Brain microvascular endothelial cell (primary cell): ENCODE data around the gene PLS1.

ENCODE experiments used
- DNase-seq: peaks from one replicate; pipeline ENCODE4 v3.0.0-alpha.2; 2020
- H3K27ac ChIP-seq: fragments of 250-450 bp; sonication (Bioruptor Pico); 2 replicates; pipeline ENCODE4 v1.5.1; 2020; ENCODE audit warnings: mild to moderate bottlenecking, moderate library complexity
- H3K27me3 ChIP-seq: fragments of 250-450 bp; sonication (Bioruptor Pico); replicated peaks from 2 replicates; pipeline ENCODE4 v1.5.1; 2020; ENCODE audit warnings: mild to moderate bottlenecking
- H3K36me3 ChIP-seq: fragments of 250-450 bp; sonication (Bioruptor Pico); replicated peaks from 2 replicates; pipeline ENCODE4 v1.5.1; 2020; ENCODE audit warnings: mild to moderate bottlenecking
- H3K4me3 ChIP-seq: 2 replicates; pipeline ENCODE4 v1.5.1; 2011; ENCODE audit warnings: low read depth, mild to moderate bottlenecking, control low read depth, low read length, moderate library complexity
- in situ Hi-C: cut with HindIII; loops from 2 replicates; pipeline ENCODE4 v1.10.0; 2017; ENCODE audit warnings: low sequenced_read_pairs, low pct_ligation_motif_present
- TF ChIP-seq, protein P1 (sequence below): IDR thresholded peaks from 2 replicates; pipeline ENCODE4 v1.5.1; 2011; ENCODE audit warnings: low read depth, mild to moderate bottlenecking, moderate library complexity, low read length, control low read depth, inconsistent platforms; ENCODE audit errors: missing control alignments

Gene PLS1

GRCh38 chr3:142636664-142637063 lies 40.5 kb downstream of the PLS1 start:
- TF ChIP-seq, protein P1, sequence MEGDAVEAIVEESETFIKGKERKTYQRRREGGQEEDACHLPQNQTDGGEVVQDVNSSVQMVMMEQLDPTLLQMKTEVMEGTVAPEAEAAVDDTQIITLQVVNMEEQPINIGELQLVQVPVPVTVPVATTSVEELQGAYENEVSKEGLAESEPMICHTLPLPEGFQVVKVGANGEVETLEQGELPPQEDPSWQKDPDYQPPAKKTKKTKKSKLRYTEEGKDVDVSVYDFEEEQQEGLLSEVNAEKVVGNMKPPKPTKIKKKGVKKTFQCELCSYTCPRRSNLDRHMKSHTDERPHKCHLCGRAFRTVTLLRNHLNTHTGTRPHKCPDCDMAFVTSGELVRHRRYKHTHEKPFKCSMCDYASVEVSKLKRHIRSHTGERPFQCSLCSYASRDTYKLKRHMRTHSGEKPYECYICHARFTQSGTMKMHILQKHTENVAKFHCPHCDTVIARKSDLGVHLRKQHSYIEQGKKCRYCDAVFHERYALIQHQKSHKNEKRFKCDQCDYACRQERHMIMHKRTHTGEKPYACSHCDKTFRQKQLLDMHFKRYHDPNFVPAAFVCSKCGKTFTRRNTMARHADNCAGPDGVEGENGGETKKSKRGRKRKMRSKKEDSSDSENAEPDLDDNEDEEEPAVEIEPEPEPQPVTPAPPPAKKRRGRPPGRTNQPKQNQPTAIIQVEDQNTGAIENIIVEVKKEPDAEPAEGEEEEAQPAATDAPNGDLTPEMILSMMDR: no peak
- H3K27ac ChIP-seq: no peak overlapping the region
- H3K27me3 ChIP-seq: no peaks in the 10 kb centered on the region
- no peak for DNase-seq
- no peaks in the 10 kb centered on the region for H3K36me3 ChIP-seq
- in situ Hi-C loops: no loop called here
- H3K4me3 ChIP-seq: no peak overlapping the region

GRCh38 chr3:142638291-142638690 lies 42.1 kb downstream of the PLS1 start:
- H3K27me3 ChIP-seq: no peaks in the 10 kb centered on the region
- TF ChIP-seq, protein P1: no peak
- no peak overlapping the region for H3K4me3 ChIP-seq
- H3K27ac ChIP-seq: no peak overlapping the region
- H3K36me3 ChIP-seq: no peaks in the 10 kb centered on the region
- no peak for DNase-seq
- in situ Hi-C loops: no loop called here

DNA sequence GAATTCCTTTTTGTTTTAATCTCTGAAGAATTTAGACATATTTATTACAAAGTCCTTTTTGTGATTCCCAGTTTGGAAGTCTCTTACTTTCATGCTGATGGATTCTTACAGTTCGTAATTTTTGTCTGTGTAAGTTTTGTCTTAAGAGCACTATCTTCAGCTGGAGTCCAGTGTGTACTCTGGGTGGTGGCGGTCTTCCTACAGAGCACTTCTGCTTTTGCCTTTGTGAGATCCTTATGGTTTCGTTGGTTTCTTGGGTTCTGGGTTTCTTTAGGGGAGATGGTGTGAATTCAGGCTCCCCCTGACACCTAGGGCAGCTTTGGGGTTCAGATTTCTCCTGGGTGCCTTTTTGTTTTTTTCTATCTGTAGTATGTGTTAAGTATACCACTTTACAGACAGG lies 45.3 kb downstream of the PLS1 start:
- Histone ChIP-seq H3K27me3 (no peaks in the 10 kb centered on the region), H3K36me3 (no peaks in the 10 kb centered on the region), H3K27ac (no peak overlapping the region), H3K4me3 (no peak overlapping the region)
- TF ChIP-seq, protein P1: no peak
- in situ Hi-C loops: no loop called here
- DNase-seq: no peak

- DNase-seq: no peak
- in situ Hi-C loops: no loop called here
- no peaks in the 10 kb centered on the region for H3K27me3 ChIP-seq
- TF ChIP-seq, protein P1: no peak
- no peak overlapping the region for H3K4me3 ChIP-seq
- no peak overlapping the region for H3K27ac ChIP-seq
- H3K36me3 ChIP-seq: no peaks in the 10 kb centered on the region
Measured at GRCh38 chr3:142642956-142643355, 46.8 kb downstream of the PLS1 start.

GRCh38 chr3:142644502-142644901 lies 48.3 kb downstream of the PLS1 start:
- Histone ChIP-seq H3K27me3 (no peaks in the 10 kb centered on the region), H3K4me3 (no peak overlapping the region), H3K36me3 (no peaks in the 10 kb centered on the region), H3K27ac (no peak overlapping the region)
- no peak for DNase-seq
- TF ChIP-seq, protein P1: no peak
- in situ Hi-C loops: no loop called here

DNA sequence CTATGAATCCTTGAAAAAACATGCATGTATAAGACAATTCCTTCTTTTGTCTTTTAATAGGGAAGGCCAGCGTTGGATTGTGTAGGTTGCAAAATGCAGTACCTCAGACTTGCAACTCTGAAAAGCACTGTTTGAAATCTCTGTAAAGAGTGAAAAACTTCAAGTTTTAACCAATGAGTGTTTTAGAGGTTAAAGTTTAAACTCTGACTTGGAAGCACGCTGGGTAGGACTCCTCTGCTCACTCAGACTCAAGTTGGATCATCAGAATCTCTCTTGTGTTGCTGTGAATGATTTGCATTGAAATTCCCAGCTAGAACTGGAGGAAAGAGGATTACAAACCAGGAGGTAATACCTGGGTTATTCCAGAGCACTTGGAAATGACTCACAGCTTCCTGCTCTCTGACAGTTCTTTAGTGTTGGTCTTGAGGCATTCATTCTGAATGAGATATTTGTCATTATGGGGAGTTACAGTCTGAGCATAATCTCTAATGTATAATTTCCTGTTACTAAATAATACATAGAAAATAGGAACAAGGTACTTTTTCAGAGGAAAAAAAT lies 49.1 kb downstream of the PLS1 start:
- Histone ChIP-seq H3K27ac (no peak overlapping the region), H3K27me3 (no peaks in the 10 kb centered on the region), H3K36me3 (no peaks in the 10 kb centered on the region), H3K4me3 (no peak overlapping the region)
- peak; percentile 43 for DNase-seq
- in situ Hi-C loops: no loop called here
- TF ChIP-seq, protein P1: no peak
